ENCODE measurements around the gene KLHL42. TPM values are rescaled to one million over a fixed set of nuclear protein-coding genes. Genes with fewer than 3 reads are reported as not detected.

Gene KLHL42, protein sequence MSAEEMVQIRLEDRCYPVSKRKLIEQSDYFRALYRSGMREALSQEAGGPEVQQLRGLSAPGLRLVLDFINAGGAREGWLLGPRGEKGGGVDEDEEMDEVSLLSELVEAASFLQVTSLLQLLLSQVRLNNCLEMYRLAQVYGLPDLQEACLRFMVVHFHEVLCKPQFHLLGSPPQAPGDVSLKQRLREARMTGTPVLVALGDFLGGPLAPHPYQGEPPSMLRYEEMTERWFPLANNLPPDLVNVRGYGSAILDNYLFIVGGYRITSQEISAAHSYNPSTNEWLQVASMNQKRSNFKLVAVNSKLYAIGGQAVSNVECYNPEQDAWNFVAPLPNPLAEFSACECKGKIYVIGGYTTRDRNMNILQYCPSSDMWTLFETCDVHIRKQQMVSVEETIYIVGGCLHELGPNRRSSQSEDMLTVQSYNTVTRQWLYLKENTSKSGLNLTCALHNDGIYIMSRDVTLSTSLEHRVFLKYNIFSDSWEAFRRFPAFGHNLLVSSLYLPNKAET
- total RNA-seq = 116 TPM

GRCh38 chr12:27779920-27780611 is at the start of gene KLHL42, which contains the start of gene MANSC4:
KLHL42 (plus strand) TSS chr12:27780233; CDS start chr12:27780331, 98 bp downstream.
MANSC4 (minus strand) TSS chr12:27780236; CDS start chr12:27771276, 8,960 bp downstream.

Small RNA genes within 50 kb of the gene (small RNA-seq; reads per million reads assigned to genes)
- gene RF00019 (not detected), gene RF02271 (not detected)

Other genes starting within 250 kb of the KLHL42 start
- gene REP15, start 83.8 kb upstream of the KLHL42 start, total RNA-seq = 1.6 TPM
- 91.3 TPM for gene MRPS35, start 69.4 kb upstream of the KLHL42 start, total RNA-seq
- gene MANSC4, start within 50 bp of the KLHL42 start, total RNA-seq = not detected
- 2.1 TPM for gene PTHLH, start 192.5 kb downstream of the KLHL42 start, total RNA-seq